GM18507 (cell line): ENCODE results near the gene WWOX.

ENCODE experiments used
- DNase-seq: peaks from one replicate; pipeline ENCODE4 v3.0.0; 2011; ENCODE audit warnings: low read depth; ENCODE audit not compliant: insufficient read length; ENCODE audit errors: extremely low spot score
- FAIRE-seq: peaks from 2 replicates; lab custom pipeline; 2011; peaks lifted over from hg19 to GRCh38; lab: Jason Lieb, UNC

Gene WWOX

GRCh38 chr16:78800523-78800922 is 701.1 kb downstream of the WWOX start:
- DNase-seq = no peak
- no peak for FAIRE-seq

GRCh38 chr16:78804058-78804735 is 704.7 kb downstream of the WWOX start:
- DNase-seq (no peak), FAIRE-seq (no peak)

GRCh38 chr16:78805556-78805955 is 706.1 kb downstream of the WWOX start:
- DNase-seq (no peak), FAIRE-seq (no peak)

GRCh38 chr16:78811247-78811646 is 711.8 kb downstream of the WWOX start:
- FAIRE-seq (no peak), DNase-seq (no peak)

GRCh38 chr16:78812582-78812981 is 713.1 kb downstream of the WWOX start:
- DNase-seq (no peak), FAIRE-seq (no peak)

GRCh38 chr16:78813661-78814311 is 714.3 kb downstream of the WWOX start:
- DNase-seq (no peak), FAIRE-seq (no peak)

- DNase-seq (no peak), FAIRE-seq (no peak)
Measured at GRCh38 chr16:78815713-78816112, 716.3 kb downstream of the WWOX start.

GRCh38 chr16:78816499-78817195 is 717.2 kb downstream of the WWOX start:
- no peak for FAIRE-seq

GRCh38 chr16:78817200-78817739 is 717.8 kb downstream of the WWOX start:
- DNase-seq = no peak
- no peak for FAIRE-seq

More at GRCh38 chr16:78816499-78817195, 717.2 kb downstream of the WWOX start:
- no peak for DNase-seq

- no peak for DNase-seq
- FAIRE-seq = no peak
Measured at GRCh38 chr16:78821335-78821734, 721.9 kb downstream of the WWOX start.

- DNase-seq (no peak), FAIRE-seq (no peak)
Measured at GRCh38 chr16:78822509-78822908, 723.1 kb downstream of the WWOX start.

GRCh38 chr16:78823027-78823426 is 723.6 kb downstream of the WWOX start:
- no peak for FAIRE-seq

GRCh38 chr16:78829280-78829679 is 729.8 kb downstream of the WWOX start:
- DNase-seq = no peak
- FAIRE-seq = no peak

More at GRCh38 chr16:78823027-78823426, 723.6 kb downstream of the WWOX start:
- DNase-seq = no peak

GRCh38 chr16:78830599-78830998 is 731.1 kb downstream of the WWOX start:
- FAIRE-seq = no peak
- DNase-seq = no peak

GRCh38 chr16:78832100-78832499 is 732.6 kb downstream of the WWOX start:
- FAIRE-seq (no peak), DNase-seq (no peak)

- DNase-seq (no peak), FAIRE-seq (no peak)
Measured at GRCh38 chr16:78836802-78837491, 737.5 kb downstream of the WWOX start.

GRCh38 chr16:78837706-78838105 is 738.3 kb downstream of the WWOX start:
- DNase-seq (no peak), FAIRE-seq (no peak)

- no peak for FAIRE-seq
- no peak for DNase-seq
Measured at GRCh38 chr16:78838276-78838675, 738.8 kb downstream of the WWOX start.

- DNase-seq (no peak), FAIRE-seq (no peak)
Measured at GRCh38 chr16:78842950-78843349, 743.5 kb downstream of the WWOX start.

GRCh38 chr16:78843978-78844377 is 744.5 kb downstream of the WWOX start:
- DNase-seq = no peak
- FAIRE-seq = no peak
